SK-N-MC (cell line): ENCODE results near the gene KRTAP22-2.

Source experiments
- DNase-seq: peaks from one replicate; pipeline ENCODE4 v3.0.0-alpha.2; 2011; ENCODE audit warnings: low read depth, low spot score
- H3K27ac ChIP-seq: fragments of 200-600 bp; sonication (generic); 2 replicates; pipeline ENCODE4 v1.5.1; 2016; ENCODE audit warnings: mixed run types
- H3K36me3 ChIP-seq: fragments of 200-600 bp; sonication (generic); 2 replicates; pipeline ENCODE4 v1.6.1; 2017; ENCODE audit warnings: antibody characterized with exemption, low read length, mixed read lengths; ENCODE audit not compliant: insufficient read depth
- H3K4me3 ChIP-seq: fragments of 200-600 bp; sonication (generic); 2 replicates; pipeline ENCODE4 v1.5.1; 2016
- H3K9ac ChIP-seq: fragments of 200-600 bp; sonication (generic); 2 replicates; pipeline ENCODE4 v1.8.0; 2017; ENCODE audit warnings: mixed run types, mixed read lengths; ENCODE audit not compliant: insufficient read length
- H3K9me3 ChIP-seq: fragments of 200-600 bp; sonication (generic); 2 replicates; pipeline ENCODE4 v1.6.1; 2017; ENCODE audit warnings: low read depth, mild to moderate bottlenecking, antibody characterized with exemption, low read length, moderate library complexity, mixed read lengths
- EZH2 ChIP-seq: fragments of 200-600 bp; sonication (generic); IDR thresholded peaks from one replicate; pipeline ENCODE4 v1.6.1; 2017; ENCODE audit warnings: antibody characterized with exemption
- FOXP2 ChIP-seq: optimal IDR thresholded peaks from 2 replicates; pipeline ENCODE3; 2011; ENCODE audit warnings: mild to moderate bottlenecking, moderate library complexity; ENCODE audit not compliant: insufficient read depth; ENCODE audit errors: extremely low read length, control extremely low read depth
- POLR2AphosphoS5 ChIP-seq: IDR thresholded peaks from 2 replicates; pipeline ENCODE4 v1.6.1; 2012; ENCODE audit warnings: mild to moderate bottlenecking, low read depth, low read length, borderline replicate concordance

KRTAP22-2 gene

DNA sequence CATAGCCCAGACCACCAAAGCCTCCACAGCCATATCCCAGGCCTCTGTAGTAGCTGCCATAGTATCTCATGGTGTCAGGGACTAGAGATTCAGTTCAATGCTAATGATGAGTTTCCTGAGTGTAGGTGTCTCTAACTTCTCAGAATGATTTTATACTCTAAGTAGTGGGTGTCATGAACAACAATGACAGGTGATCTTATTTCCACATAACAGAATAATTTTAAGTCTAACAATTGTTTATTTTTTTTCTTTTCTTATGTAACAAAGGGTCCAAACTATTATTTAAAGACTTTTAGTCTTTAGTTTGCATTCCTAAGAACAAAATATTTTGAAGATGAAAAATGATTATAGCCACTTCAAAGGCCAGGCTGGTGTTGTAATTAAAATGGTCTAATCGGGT, 48.4 kb downstream of the KRTAP22-2 start, which contains the start of gene KRTAP19-6:
Gene KRTAP19-6, minus strand, starts transcription at position 101 of the 400 bp plus-strand sequence. Its CDS starts 31 bp downstream, at position 70.
- Histone ChIP-seq H3K36me3 (no peaks in the 10 kb centered on the region), H3K27ac (no peak within 1 kb of the TSS)

More for the DNA sequence above, 48.4 kb downstream of the KRTAP22-2 start, which contains the start of gene KRTAP19-6:
- TF ChIP-seq FOXP2: no peak
- no peak for TF ChIP-seq POLR2AphosphoS5
- TF ChIP-seq EZH2: no peak
- Histone ChIP-seq H3K9ac (no peak within 1 kb of the TSS), H3K4me3 (no peak within 1 kb of the TSS), H3K9me3 (no peaks in the 10 kb centered on the region)
- DNase-seq: no peak
